Epithelial cell of esophagus (primary cell): ENCODE results near the gene SORD.

Experiments
- DNase-seq: peaks from one replicate; pipeline ENCODE4 v3.0.0; 2010; ENCODE audit warnings: low read depth
- H3K4me3 ChIP-seq: 2 replicates; pipeline ENCODE4 v1.5.1; 2011; ENCODE audit warnings: mild to moderate bottlenecking, low read length, control low read depth
- CTCF ChIP-seq: IDR thresholded peaks from 2 replicates; pipeline ENCODE4 v1.5.1; 2011; ENCODE audit warnings: low read depth, mild to moderate bottlenecking, low read length, control low read depth, inconsistent platforms; ENCODE audit not compliant: insufficient read depth; ENCODE audit errors: missing control alignments

Gene SORD

GRCh38 chr15:45110256-45110820 is 87.3 kb downstream of the SORD start:
- no peak overlapping the region for H3K4me3 ChIP-seq
- TF ChIP-seq CTCF: no peak
- DNase-seq: no peak

- TF ChIP-seq CTCF: no peak
- no peak overlapping the region for H3K4me3 ChIP-seq
- no peak for DNase-seq
Measured at GRCh38 chr15:45111390-45112142, 88.6 kb downstream of the SORD start.

GRCh38 chr15:45112143-45112590 is 89.2 kb downstream of the SORD start:
- DNase-seq: no peak
- TF ChIP-seq CTCF: no peak
- peak overlapping the region; percentile 3 for H3K4me3 ChIP-seq

- DNase-seq: peak; percentile 35
- peak overlapping the region; percentile 5 for H3K4me3 ChIP-seq
- TF ChIP-seq CTCF: no peak
Measured at GRCh38 chr15:45112591-45113379, 89.8 kb downstream of the SORD start.

GRCh38 chr15:45113380-45113990 is 90.5 kb downstream of the SORD start:
- DNase-seq: no peak
- TF ChIP-seq CTCF: no peak
- no peak overlapping the region for H3K4me3 ChIP-seq

- no peak within 1 kb of the TSS for H3K4me3 ChIP-seq
- DNase-seq: no peak
- TF ChIP-seq CTCF: no peak
Measured at GRCh38 chr15:45114076-45114750, 91.2 kb downstream of the SORD start, which contains the start of the genes DUOX2 and DUOXA2. Gene DUOX2 (minus strand): TSS chr15:45114172. CDS start chr15:45113411, 761 bp downstream. Gene DUOXA2 (plus strand): TSS chr15:45114326. CDS start chr15:45114606, 280 bp downstream.
